NCI-H146 treated with DMSO at 0.1 percent for 48 hours (cell line): ENCODE measurements around the gene RNF126.
A peak's percentile ranks its signal among the peaks of the same experiment; 100 is the strongest.
"Not testable (repeated sequence)": the region's sequence is repeated elsewhere in the genome, so short reads cannot be mapped to it uniquely, and the experiment has no call there.

Experiments used
- DNase-seq: peaks from one replicate; lab custom pipeline; 2025; ENCODE audit not compliant: unreplicated experiment; lab: John Stamatoyannopoulos, UW

RNF126 gene

GRCh38 chr19:686589-687297 lies 23.7 kb upstream of the RNF126 start:
- DNase-seq: no peak

GRCh38 chr19:685454-685931 lies 22.5 kb upstream of the RNF126 start:
- DNase-seq: no peak

- no peak for DNase-seq
Observed at GRCh38 chr19:682678-683320, 19.8 kb upstream of the RNF126 start.

- no peak for DNase-seq
Observed at GRCh38 chr19:681029-682019, 18.3 kb upstream of the RNF126 start.

- DNase-seq: peak; percentile 70
Observed at GRCh38 chr19:680287-681028, 17.4 kb upstream of the RNF126 start.

GRCh38 chr19:679418-680286 lies 16.6 kb upstream of the RNF126 start:
- no peak for DNase-seq

- no peak for DNase-seq
Observed at GRCh38 chr19:678791-679388, 15.9 kb upstream of the RNF126 start.

- no peak for DNase-seq
Observed at GRCh38 chr19:677601-678436, 14.8 kb upstream of the RNF126 start.

- no peak for DNase-seq
Observed at GRCh38 chr19:677201-677600, 14.2 kb upstream of the RNF126 start.

GRCh38 chr19:676339-677105 lies 13.5 kb upstream of the RNF126 start, which contains the start of gene FSTL3:
Gene FSTL3 (plus strand): TSS chr19:676392. CDS start chr19:676424, 32 bp downstream.
- no peak for DNase-seq

GRCh38 chr19:676007-676338 lies 13.0 kb upstream of the RNF126 start:
- DNase-seq: no peak

GRCh38 chr19:674282-675151 lies 11.5 kb upstream of the RNF126 start:
- no peak for DNase-seq

- no peak for DNase-seq
Observed at GRCh38 chr19:670609-671075, 7.6 kb upstream of the RNF126 start.

- DNase-seq: not testable (repeated sequence)
Observed at GRCh38 chr19:668675-669434, 5.8 kb upstream of the RNF126 start.

GRCh38 chr19:666985-667573 lies 4.1 kb upstream of the RNF126 start:
- not testable (repeated sequence) for DNase-seq
